Retinal pigment epithelial cell (primary cell): ENCODE measurements around the gene CCNK.

ENCODE experiments used
- DNase-seq: peaks from one replicate; pipeline ENCODE4 v3.0.0-alpha.2; 2010; ENCODE audit warnings: low read depth
- H3K4me3 ChIP-seq: 2 replicates; pipeline ENCODE4 v1.5.1; 2011; ENCODE audit warnings: mild to moderate bottlenecking, low read length, control low read depth, moderate library complexity
- TF ChIP-seq, protein P1 (sequence below): conservative IDR thresholded peaks from 2 replicates; pipeline ENCODE4 v1.5.1; 2011; ENCODE audit warnings: low read depth, low read length, control low read depth, inconsistent platforms

Gene CCNK

DNA sequence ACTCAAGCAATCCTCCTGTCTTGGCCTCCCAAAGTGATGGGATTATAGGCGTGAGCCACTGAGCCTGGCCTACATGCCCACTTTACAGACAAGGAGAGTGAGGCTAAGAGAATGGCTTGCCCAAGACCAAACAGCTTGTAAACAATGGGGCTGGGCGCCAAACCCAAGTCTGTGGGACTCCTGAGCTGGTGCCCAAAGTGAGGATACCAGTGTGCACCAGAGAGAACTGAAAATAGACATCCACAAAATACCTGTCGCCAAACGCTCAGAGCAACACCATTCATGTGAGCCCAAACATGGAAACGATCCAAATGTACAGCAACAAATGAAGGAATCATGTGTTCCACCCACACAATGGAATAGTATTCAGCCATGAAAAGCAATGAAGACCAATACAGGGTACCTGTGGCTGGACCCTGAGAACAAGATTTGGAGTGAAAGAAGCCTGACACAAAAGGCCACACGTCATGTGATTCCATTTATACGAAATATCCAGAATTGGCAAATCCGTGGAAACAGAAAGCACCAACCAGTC is 38.2 kb downstream of the CCNK start:
- no peak overlapping the region for H3K4me3 ChIP-seq
- TF ChIP-seq, protein P1, sequence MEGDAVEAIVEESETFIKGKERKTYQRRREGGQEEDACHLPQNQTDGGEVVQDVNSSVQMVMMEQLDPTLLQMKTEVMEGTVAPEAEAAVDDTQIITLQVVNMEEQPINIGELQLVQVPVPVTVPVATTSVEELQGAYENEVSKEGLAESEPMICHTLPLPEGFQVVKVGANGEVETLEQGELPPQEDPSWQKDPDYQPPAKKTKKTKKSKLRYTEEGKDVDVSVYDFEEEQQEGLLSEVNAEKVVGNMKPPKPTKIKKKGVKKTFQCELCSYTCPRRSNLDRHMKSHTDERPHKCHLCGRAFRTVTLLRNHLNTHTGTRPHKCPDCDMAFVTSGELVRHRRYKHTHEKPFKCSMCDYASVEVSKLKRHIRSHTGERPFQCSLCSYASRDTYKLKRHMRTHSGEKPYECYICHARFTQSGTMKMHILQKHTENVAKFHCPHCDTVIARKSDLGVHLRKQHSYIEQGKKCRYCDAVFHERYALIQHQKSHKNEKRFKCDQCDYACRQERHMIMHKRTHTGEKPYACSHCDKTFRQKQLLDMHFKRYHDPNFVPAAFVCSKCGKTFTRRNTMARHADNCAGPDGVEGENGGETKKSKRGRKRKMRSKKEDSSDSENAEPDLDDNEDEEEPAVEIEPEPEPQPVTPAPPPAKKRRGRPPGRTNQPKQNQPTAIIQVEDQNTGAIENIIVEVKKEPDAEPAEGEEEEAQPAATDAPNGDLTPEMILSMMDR = no peak
- DNase-seq = no peak

DNA sequence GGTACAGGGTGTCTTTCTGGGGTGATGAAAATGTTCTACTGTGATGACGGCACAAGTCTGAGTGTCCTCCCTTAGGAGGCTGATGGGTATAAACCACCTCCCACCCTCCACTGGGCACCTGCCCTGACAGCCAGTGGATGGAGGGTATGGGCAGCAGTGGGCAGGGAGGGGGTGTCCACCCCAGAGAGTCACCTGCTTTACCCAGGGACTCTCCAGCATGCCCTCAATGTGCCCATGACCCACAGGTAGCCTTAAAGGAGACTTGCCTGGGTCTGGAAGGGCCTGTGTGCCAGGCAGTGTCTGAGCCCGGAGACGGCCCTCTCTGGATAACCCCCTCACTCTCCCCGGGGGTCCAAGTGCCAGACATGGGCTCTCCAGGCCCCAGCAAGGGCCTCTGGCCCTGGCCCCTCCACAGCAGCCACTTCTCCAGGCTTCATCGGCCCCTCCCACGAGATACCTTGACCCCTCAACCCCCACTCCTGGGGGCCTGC is 38.8 kb downstream of the CCNK start:
- TF ChIP-seq, protein P1 = no peak
- DNase-seq = no peak
- no peak overlapping the region for H3K4me3 ChIP-seq

DNA sequence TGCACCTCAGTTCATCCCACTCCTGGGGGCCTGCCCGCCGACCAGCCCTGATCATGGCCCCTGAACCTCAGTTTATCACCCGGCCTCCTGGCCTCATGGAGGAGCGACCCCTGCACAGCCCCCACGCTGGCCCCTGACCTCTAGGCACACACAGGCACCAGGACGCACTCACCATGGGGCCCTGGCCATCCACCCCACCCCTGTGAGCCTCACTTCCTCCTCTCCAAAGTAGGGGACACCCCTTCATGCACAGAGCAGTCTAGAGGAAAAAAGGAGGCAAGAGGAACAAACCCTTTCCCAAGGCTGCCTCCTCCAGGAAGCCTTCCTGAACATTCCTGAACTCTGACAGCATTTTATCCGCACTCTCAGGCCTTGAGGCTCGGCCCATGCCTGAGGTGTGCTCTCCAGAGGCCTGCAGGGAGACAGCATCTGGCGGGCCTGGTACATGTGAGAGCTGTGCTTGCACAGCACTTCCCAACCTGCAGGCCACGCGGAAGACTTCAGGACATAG is 39.4 kb downstream of the CCNK start:
- H3K4me3 ChIP-seq = no peak overlapping the region
- TF ChIP-seq, protein P1 = no peak
- no peak for DNase-seq

DNA sequence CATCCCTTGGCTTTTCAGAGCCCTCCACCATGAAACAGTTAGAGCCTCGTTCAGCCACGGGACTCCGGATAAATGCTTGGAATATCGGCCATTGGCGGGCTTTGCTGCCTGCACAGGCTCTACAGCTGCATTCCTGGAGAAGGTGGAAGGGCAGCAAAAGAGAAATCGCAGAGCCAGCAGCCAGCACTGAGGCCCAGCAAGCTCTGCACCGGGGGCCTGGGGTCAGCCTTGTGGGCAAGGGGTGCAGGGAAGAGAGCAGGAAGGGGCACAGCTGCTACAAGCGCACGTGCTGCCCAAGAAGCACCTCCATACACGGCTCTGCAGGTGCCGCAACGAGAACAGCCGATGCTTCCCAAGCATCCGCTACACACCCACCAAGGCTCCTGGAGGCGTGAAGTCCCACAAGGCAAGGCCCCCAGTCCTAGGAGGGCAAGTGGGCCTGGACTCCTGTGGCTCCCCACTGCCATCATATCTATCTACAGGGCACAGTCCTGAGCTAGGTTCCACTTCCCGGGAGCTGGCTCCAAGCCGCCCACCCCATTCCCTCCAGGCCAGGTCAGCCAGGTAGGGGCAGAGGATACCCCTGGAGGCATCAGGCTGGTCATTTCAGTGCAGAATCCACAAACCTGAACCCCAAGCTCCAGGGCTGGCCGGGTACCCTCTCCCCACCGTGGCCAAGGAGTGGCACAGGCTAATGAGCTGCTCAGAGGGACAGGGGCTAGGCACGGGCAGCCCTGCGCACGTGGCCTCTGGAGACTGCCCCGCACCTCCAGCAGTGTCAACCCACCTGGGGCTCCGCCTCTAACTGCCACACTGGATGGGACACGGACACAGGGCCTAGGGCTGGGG is 40.2 kb downstream of the CCNK start:
- no peak overlapping the region for H3K4me3 ChIP-seq
- TF ChIP-seq, protein P1 = no peak
- no peak for DNase-seq

DNA sequence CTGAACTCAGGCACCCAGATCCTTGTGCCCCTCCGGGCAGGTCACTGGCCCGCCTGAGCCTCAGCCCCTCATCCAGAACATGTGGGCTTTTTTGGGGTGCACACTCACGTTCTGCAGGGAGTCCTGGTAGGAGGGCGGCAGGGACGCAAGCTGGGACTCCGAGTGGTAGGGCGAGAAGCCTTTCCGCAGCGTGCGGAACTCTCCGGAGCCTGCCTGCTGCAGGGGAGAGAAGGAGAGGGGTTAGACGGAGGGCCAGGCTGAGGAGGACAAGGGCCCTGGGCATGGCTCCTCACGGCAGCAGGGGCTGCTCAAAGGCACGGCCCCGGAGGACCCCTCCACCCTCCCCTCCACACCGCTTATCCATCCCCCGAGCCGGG is 40.8 kb downstream of the CCNK start:
- H3K4me3 ChIP-seq = no peak overlapping the region
- TF ChIP-seq, protein P1 = no peak
- no peak for DNase-seq

DNA sequence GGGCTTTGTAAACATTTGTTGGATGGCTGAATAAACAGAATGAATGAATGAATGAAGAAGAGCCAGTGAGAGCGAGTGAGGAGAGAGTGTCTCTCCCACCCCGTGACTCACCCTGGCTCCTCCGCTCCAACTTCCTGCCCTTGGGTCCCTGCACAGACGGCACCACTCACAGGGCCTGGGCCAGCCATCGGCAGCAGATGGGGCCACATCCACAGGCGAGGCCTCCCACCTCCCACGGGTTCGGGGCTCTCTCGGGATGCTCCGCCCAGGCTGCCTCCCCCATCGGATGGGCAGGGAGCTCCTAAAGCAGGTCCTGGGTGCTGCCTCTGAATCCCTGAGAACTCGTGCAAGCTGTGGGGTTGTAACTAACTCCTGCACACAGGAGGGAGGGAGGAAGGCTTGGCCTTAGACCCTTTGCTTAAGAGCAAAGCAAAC is 41.3 kb downstream of the CCNK start:
- TF ChIP-seq, protein P1 = no peak
- no peak for DNase-seq
- H3K4me3 ChIP-seq = no peak overlapping the region
